Kasumi-1 (cell line): ENCODE results near the gene COL26A1.
"Not testable (repeated sequence)": the region's sequence is repeated elsewhere in the genome, so short reads cannot be mapped to it uniquely, and the experiment has no call there.

Experiments used
- DNase-seq, 2 experiments: peaks; one replicate each; lab custom pipeline; 2025; lab: John Stamatoyannopoulos, UW

Gene COL26A1

DNA sequence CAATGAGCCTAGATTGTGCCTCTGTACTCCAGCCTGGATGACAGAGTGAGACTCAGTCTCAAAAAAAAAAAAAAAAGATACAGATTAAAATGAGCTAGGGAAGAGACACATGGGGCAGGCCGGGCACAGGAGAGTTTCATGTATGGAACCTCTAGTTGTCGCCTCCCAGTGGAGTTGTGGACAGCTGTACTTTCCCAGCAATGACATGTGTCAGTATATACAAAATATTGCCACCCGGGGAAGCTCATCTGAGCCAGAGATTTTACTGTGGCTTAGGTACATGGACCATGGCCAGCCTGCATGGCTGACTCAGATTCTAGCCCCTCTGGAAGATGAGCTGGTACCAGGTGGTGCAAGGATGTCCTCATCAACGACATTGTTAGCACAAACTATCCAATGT, 87.4 kb downstream of the COL26A1 start:
- no peak for DNase-seq

DNA sequence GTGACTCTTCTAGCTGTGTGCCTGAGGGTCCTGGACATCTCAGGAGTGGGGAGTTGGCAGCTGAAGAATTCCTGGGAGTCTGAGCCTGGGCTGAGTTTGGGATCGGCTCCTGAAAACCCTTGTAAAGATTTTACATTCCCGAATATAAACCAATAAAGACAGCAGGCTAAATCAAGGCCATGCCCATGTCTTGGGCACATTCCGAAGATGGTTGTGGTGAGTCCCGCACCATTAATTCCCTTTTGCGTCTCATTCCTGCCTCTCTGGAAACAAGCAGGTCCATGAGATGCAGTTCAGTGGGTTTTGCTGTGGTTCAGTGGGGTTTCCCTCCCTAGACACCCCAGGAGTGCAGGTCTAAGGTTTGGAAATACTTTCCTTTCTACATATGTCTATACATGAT, 90.9 kb downstream of the COL26A1 start:
- no peak for DNase-seq

- DNase-seq = no peak
These were observed 94.5 kb downstream of the COL26A1 start for GRCh38 chr7:101457001-101457750.

- no peak for DNase-seq
These were observed 102.5 kb downstream of the COL26A1 start for GRCh38 chr7:101465131-101465530.

DNA sequence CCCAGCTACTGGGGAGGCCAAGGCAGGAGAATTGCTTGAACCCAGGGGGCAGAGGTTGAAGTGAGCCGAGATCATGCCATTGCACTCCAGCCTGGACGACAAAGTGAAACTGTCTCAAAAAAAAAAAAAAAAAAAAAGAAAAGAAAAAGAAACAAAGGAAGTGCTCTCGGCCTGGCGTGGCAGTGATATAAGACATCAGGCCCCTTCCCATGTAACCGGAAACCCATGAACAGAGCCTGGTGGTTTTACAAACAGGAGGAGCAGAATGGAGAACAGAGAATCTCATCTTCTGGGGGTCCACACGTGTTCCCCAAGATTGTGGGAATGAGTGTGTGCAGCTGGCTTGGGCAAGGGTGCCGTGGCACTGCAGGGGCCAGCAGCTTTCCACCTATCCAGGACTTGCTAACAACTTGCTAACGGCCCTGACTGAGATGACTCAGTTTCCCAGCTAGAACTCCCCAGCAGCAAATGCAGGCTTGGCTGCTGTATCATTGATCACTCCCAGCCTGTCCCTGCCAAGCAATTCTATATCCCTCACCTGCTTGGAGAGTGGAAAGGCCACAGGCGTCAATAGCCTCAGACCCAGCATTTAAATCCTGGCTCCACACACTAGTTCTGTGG, 103.0 kb downstream of the COL26A1 start:
- DNase-seq = no peak

DNA sequence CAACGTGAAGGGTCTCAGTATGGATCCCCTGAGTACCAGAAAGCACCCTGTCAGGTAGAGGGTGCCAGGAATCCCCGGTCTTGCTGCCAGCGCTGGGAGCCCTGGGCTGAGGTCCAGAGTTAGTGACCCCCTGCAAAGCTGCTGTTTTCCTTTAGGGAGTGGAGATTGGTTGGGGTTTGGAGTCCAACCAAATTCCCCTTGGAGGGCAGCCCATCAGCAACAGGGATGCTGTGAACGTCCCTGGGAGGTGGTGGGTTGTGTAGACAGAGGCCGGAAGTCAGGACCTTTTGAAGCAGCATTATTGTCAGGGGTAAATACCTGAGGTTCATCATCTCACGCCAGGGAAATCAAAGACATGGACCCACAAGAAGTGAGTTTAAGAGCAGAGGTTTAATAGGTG, 104.2 kb downstream of the COL26A1 start:
- DNase-seq = no peak

- no peak for DNase-seq
These were observed 106.0 kb downstream of the COL26A1 start for GRCh38 chr7:101468546-101469275.

DNA sequence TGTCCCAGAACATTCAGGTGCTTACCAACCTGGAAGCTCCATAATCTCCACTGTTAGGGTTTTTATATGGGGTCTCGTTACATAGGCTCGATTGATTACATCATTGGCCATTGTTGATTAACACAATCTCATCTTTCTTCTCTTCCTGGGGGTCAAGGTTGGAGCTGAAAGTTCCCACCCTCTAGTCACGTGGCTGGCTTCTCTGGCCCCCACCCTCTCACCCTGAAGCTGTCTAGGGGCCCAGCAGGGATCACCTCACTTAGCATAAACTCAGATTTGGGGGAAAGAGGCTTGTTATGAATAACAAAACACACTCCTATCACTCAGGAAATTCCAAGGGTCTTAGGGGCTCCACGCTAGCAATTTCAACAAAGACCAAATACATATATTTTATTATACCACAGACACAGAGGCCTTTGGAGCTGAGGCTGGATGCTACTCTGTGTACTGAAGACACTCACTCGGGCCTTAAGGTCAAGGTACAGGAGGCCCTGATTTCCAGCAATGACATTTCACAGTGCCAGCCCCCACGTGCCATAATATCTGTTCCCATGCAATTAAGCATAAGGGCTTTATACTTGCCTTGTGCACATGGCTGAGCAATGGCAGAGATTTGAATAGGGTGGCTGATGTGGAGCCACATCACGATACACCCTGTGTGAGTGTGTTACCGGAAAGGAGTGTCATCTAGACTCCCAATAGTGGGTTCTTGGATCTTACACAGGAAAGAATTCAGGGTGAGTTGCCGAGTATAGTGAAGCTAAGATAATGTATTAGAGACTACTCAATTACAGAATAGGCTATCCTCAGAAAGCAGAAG, 108.2 kb downstream of the COL26A1 start:
- DNase-seq = no peak

DNA sequence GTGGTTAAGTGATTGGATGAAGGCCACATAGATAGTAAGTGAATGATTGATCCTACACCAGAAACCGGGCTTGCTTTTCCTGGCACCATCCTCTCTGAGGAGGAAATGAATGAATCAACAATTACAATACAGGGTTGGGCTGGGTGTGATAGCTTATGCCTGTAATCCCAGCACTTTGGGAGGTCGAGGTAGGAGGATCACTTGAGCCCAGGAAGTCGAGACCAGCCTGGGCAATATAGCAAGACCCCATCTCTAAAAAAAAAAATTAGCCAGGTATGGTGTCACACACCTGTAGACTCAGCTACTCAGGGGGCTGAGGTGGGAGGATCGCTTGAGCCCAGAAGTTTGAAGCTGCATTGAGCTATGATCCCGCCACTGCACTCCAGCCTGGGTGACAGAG, 111.5 kb downstream of the COL26A1 start:
- DNase-seq = no peak

GRCh38 chr7:101475691-101476090, 113.0 kb downstream of the COL26A1 start:
- not testable (repeated sequence) for DNase-seq

GRCh38 chr7:101479217-101479616, 116.5 kb downstream of the COL26A1 start:
- DNase-seq = no peak

GRCh38 chr7:101486056-101486432, 123.4 kb downstream of the COL26A1 start:
- not testable (repeated sequence) for DNase-seq

DNA sequence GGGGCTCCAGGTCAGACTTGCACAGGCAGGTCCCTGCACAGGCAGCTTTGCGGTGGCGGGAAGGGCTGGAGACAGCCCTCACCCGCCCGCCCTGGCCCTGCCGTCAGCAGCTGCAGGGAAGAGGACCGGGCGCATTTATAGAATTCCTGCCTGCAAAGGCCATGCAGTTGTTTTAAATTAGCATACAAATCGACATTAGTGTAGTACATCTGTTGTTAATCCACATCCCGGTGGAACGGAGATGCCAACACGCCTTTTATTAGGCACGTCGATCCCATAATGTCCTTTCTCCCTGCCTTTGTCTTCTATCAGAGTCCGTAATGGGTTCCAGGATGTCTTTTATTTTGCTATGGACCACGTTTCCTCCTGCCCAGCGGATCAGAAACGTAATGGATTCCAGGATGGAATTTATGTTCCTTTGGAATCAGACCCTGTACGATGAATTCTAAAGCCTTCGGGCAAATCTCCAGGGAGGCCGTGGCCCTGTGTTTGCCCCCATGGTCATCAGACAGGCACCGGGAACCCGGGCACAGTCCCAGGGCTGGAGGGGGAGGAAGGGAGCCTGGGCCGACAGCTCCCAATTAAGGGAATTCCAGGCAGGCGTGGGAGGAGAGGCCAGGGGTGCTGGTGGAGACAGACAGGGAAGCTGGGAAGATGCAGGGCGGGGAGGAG, 123.9 kb downstream of the COL26A1 start:
- no peak for DNase-seq

GRCh38 chr7:101487105-101487458, 124.4 kb downstream of the COL26A1 start:
- DNase-seq = no peak

GRCh38 chr7:101487753-101488152, 125.1 kb downstream of the COL26A1 start:
- no peak for DNase-seq

GRCh38 chr7:101488826-101489572, 126.3 kb downstream of the COL26A1 start:
- no peak for DNase-seq

- DNase-seq = not testable (repeated sequence)
These were observed 127.8 kb downstream of the COL26A1 start for GRCh38 chr7:101490439-101490838.

GRCh38 chr7:101491442-101491841, 128.8 kb downstream of the COL26A1 start:
- not testable (repeated sequence) for DNase-seq

DNA sequence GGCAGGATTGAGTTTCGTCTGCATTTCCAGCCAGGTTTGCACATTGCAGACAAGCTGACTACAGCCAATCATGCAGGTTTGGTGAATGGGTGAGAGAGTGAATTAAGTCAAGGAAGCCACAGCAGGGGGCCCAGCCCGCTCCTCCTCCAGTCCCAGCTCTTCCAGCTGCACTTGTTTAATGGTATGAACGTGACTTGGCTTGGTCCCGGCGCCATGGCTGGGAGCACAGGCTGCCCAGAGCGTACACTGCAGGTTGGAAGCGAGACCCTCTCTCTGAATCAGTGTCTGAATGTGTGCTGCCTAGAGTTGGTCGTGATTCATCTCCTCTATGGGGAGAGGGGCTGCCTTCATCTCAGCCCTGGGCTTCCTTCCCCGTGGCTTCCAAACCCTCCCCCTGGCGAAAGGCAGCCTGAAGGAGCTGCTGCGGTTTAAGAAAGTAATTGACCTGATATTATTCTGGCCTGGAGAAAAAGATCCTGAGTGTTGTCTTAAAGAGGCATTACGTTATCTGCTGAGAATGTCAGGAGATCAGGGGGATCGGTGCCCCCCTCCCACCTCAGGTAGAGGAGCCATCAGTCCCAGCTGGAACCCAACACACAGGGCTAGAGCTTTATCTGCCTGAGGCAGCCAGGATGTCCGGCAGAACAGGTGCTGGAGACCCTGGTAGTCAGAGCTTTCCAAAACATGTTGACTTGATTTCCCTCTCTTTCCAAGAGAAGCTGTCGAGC, 132.1 kb downstream of the COL26A1 start:
- DNase-seq = no peak

DNA sequence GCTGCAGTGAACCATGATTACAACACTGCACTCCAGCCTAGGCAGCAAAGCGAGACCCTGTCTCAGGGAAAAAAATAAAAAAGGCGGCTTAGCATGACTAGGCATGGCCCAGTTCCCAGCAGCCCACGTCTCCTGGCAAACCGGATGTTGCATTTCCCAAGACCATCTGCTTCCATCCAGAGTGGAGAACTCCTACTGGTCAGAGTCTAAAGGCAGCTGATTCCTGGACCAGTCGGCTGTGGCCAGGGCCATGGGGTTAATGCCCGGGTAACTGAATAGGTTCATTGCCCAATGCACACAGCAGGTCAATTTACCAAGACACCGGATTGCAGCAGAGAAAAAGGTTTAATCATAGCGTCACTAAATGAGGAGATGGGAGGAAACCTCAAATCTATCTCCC, 133.3 kb downstream of the COL26A1 start:
- no peak for DNase-seq
